ENCODE results near the gene PIK3C2G. TPM values are rescaled to one million over a fixed set of nuclear protein-coding genes. Genes with fewer than 3 reads are reported as not detected.

PIK3C2G gene
- total and polyA plus RNA-seq, 2 donors from 2014 or later = 4.4 to 5.8 TPM

DNA sequence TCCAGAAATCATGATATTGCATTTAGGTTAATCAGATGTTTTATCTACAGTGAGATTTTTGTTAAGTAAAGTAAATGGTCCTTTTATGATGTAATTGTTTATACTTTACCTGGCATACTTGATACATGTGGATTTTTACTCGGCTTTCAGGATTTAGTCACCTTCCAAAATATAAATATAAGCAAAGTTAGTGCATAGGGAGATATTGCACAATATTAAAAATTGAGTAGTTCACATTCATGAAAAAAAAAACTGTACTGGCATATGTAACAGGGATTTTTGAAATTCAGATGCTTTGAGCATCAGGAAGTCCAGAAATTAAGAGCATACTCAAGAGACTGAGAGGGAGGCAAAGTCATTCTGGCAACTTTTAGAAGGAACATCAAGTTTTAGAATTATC lies 303.0 kb downstream of the PIK3C2G start:
- FAIRE-seq (no peak), DNase-seq (no peak)
- Histone ChIP-seq H3K9me3 (ENCODE audit: control insufficient read depth in 2 of 3, insufficient read depth in 1 of 3, low read length in 3 of 3) (no peaks in the 10 kb centered on the region), H3K9ac (ENCODE audit: low read length in 3 of 3) (no peak overlapping the region), H3K4me3 (ENCODE audit: low read length in 3 of 3) (no peak overlapping the region), H3K27me3 (ENCODE audit: control insufficient read depth, insufficient read depth, low read length) (no peaks in the 10 kb centered on the region), H3K4me1 (ENCODE audit: control insufficient read depth in 2 of 3, insufficient read depth in 2 of 3, low read depth in 1 of 3, low read length in 3 of 3) (no peaks in the 10 kb centered on the region), H3K36me3 (ENCODE audit: control insufficient read depth in 2 of 3, insufficient read depth in 3 of 3, low read length in 3 of 3) (no peaks in the 10 kb centered on the region), H3K27ac (ENCODE audit: low read depth in 2 of 2, low read length in 2 of 2) (no peak overlapping the region)
- TF ChIP-seq, protein P1, sequence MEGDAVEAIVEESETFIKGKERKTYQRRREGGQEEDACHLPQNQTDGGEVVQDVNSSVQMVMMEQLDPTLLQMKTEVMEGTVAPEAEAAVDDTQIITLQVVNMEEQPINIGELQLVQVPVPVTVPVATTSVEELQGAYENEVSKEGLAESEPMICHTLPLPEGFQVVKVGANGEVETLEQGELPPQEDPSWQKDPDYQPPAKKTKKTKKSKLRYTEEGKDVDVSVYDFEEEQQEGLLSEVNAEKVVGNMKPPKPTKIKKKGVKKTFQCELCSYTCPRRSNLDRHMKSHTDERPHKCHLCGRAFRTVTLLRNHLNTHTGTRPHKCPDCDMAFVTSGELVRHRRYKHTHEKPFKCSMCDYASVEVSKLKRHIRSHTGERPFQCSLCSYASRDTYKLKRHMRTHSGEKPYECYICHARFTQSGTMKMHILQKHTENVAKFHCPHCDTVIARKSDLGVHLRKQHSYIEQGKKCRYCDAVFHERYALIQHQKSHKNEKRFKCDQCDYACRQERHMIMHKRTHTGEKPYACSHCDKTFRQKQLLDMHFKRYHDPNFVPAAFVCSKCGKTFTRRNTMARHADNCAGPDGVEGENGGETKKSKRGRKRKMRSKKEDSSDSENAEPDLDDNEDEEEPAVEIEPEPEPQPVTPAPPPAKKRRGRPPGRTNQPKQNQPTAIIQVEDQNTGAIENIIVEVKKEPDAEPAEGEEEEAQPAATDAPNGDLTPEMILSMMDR (IDR thresholded peaks at IDR 0.05; ENCODE audit: borderline replicate concordance, extremely low read depth, insufficient read depth) = no peak
- intact Hi-C loops (cut with DNase I) = no loop called here

DNA sequence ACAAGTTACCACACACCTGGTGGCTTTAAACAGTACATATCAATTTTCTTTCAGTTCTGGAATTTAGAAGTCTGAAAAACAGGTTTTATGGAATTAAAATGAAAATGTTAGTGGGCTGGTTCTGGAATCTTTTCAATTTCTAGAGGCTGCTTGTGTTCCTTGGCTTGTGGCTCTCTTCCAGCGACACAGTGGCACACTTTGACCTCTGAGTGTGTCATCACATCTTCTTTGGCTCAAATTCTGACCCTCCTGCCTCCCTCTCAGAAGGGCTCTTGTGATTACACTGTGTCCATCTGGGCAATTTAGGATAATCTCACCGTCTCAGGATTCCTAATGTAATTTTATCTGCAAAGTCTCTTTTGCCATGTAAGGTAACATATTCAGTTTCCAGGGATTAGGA lies 306.5 kb downstream of the PIK3C2G start:
- no peak for DNase-seq
- no peak overlapping the region for H3K9ac ChIP-seq (ENCODE audit: low read length in 3 of 3)
- no peak overlapping the region for H3K27ac ChIP-seq (ENCODE audit: low read depth in 2 of 2, low read length in 2 of 2)
- FAIRE-seq = no peak
- TF ChIP-seq, protein P1 (IDR thresholded peaks at IDR 0.05; ENCODE audit: borderline replicate concordance, extremely low read depth, insufficient read depth) = no peak
- intact Hi-C loops (cut with DNase I) = no loop called here
- H3K4me3 ChIP-seq (ENCODE audit: low read length in 3 of 3) = no peak overlapping the region
- no peaks in the 10 kb centered on the region for H3K27me3 ChIP-seq (ENCODE audit: control insufficient read depth, insufficient read depth, low read length)
- H3K4me1 ChIP-seq (ENCODE audit: control insufficient read depth in 2 of 3, insufficient read depth in 2 of 3, low read depth in 1 of 3, low read length in 3 of 3) = no peaks in the 10 kb centered on the region
- no peaks in the 10 kb centered on the region for H3K9me3 ChIP-seq (ENCODE audit: control insufficient read depth in 2 of 3, insufficient read depth in 1 of 3, low read length in 3 of 3)
- H3K36me3 ChIP-seq (ENCODE audit: control insufficient read depth in 2 of 3, insufficient read depth in 3 of 3, low read length in 3 of 3) = no peaks in the 10 kb centered on the region

DNA sequence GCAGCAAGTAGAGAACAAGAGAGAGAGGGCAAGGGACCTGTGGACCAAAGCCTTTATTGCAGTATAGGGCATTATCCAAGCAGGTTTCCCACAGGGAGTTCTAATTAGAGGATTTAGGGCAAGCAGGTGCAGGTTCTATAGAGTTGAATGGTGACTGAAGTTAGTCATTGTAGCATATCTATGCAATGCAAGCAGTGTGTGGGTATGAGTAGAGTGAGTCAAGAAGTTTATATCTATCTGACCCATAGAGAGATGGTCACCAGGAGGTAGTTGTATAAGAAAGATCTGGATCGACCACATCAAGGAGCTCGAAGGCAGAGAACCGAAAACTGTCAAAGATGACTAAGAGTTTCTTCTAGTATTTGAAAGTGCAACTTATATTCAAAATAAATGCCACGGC lies 309.2 kb downstream of the PIK3C2G start:
- DNase-seq (no peak), FAIRE-seq (no peak)
- H3K4me3 ChIP-seq (ENCODE audit: low read length in 3 of 3) = no peak overlapping the region
- H3K4me1 ChIP-seq (ENCODE audit: control insufficient read depth in 2 of 3, insufficient read depth in 2 of 3, low read depth in 1 of 3, low read length in 3 of 3) = no peaks in the 10 kb centered on the region
- intact Hi-C loops (cut with DNase I) = no loop called here
- no peaks in the 10 kb centered on the region for H3K9me3 ChIP-seq (ENCODE audit: control insufficient read depth in 2 of 3, insufficient read depth in 1 of 3, low read length in 3 of 3)
- H3K27me3 ChIP-seq (ENCODE audit: control insufficient read depth, insufficient read depth, low read length) = no peaks in the 10 kb centered on the region
- no peaks in the 10 kb centered on the region for H3K36me3 ChIP-seq (ENCODE audit: control insufficient read depth in 2 of 3, insufficient read depth in 3 of 3, low read length in 3 of 3)
- no peak overlapping the region for H3K27ac ChIP-seq (ENCODE audit: low read depth in 2 of 2, low read length in 2 of 2)
- H3K9ac ChIP-seq (ENCODE audit: low read length in 3 of 3) = no peak overlapping the region
- TF ChIP-seq, protein P1 (IDR thresholded peaks at IDR 0.05; ENCODE audit: borderline replicate concordance, extremely low read depth, insufficient read depth) = no peak

DNA sequence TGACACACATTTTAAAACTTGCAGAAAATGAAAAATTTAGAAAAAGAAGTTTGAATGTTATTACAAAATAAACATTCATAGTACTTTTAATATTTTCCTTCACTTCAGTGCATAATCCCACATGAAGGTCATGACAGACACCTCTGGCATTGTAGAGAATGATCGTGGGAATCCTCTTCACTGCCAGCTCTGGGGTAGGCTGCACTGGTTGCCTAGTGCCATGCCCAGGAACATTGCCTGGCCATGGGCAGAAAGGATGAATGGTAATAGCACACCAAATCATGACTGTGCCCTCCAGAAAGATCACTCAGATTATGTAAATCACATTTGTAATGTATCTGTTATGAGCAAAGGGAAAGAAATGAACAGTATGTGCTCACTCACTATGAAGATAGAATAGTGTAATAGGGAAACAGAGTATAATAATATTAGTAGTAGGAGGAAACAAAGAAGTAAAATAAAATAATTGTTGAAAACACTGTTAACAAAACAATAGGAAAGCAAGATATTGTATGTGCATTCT lies 314.8 kb downstream of the PIK3C2G start:
- no peaks in the 10 kb centered on the region for H3K4me1 ChIP-seq (ENCODE audit: control insufficient read depth in 2 of 3, insufficient read depth in 2 of 3, low read depth in 1 of 3, low read length in 3 of 3)
- no peaks in the 10 kb centered on the region for H3K27me3 ChIP-seq (ENCODE audit: control insufficient read depth, insufficient read depth, low read length)
- DNase-seq = no peak
- H3K4me3 ChIP-seq (ENCODE audit: low read length in 3 of 3) = no peak overlapping the region
- H3K9ac ChIP-seq (ENCODE audit: low read length in 3 of 3) = no peak overlapping the region
- H3K9me3 ChIP-seq (ENCODE audit: control insufficient read depth in 2 of 3, insufficient read depth in 1 of 3, low read length in 3 of 3) = no peaks in the 10 kb centered on the region
- no peaks in the 10 kb centered on the region for H3K36me3 ChIP-seq (ENCODE audit: control insufficient read depth in 2 of 3, insufficient read depth in 3 of 3, low read length in 3 of 3)
- no peak for FAIRE-seq
- H3K27ac ChIP-seq (ENCODE audit: low read depth in 2 of 2, low read length in 2 of 2) = no peak overlapping the region
- TF ChIP-seq, protein P1 (IDR thresholded peaks at IDR 0.05; ENCODE audit: borderline replicate concordance, extremely low read depth, insufficient read depth) = no peak
- intact Hi-C loops (cut with DNase I) = no loop called here

Measured in kidney (tissue), 14 donors.